B cell (primary cell): Measurements from ENCODE around the gene NOL4. TPM values are rescaled to one million over a fixed set of nuclear protein-coding genes. Genes with fewer than 3 reads are reported as not detected.

ENCODE experiments used
- ATAC-seq: fragments of 200-7000 bp; cut with Tn5 transposase; one replicate; pipeline ENCODE4 v1.10.0; 2021; ENCODE audit warnings: low read depth, mild to moderate bottlenecking, moderate number of reproducible peaks, moderate library complexity
- CTCF ChIA-PET: fragments of 350-600 bp; sonication (Branson Sonifier 250); formaldehyde crosslinking; loops from one replicate; lab custom pipeline; 2021; ENCODE audit warnings: antibody characterized with exemption, inconsistent platforms; lab: Charles Lee
- POLR2A ChIA-PET: fragments of 350-600 bp; sonication (Branson Sonifier 250); formaldehyde crosslinking; loops from one replicate; lab custom pipeline; 2021; ENCODE audit warnings: antibody characterized with exemption; lab: Charles Lee
- DNase-seq: peaks from one replicate; pipeline ENCODE4 v3.0.0; 2013
- H2AFZ ChIP-seq: 2 replicates; pipeline ENCODE4 v1.6.1; 2012; ENCODE audit warnings: mild to moderate bottlenecking, low read depth, low read length; ENCODE audit not compliant: insufficient read depth, poor library complexity, severe bottlenecking
- H3K27ac ChIP-seq, 2 donors: 1 replicate in 1 of 2; 2 replicates in 1 of 2; pipeline ENCODE4 v1.5.1; 2012 to 2013; ENCODE audit warnings: low read length in 2 of 2, mild to moderate bottlenecking in 2 of 2, moderate library complexity in 1 of 2
- H3K27me3 ChIP-seq, 4 experiments: fragments of 200-600 bp in 1 of 4; sonication (generic) in 1 of 4; replicated peaks in 1 of 4; 1 replicate in 2 of 4; 2 replicates in 2 of 4; pipeline versions ENCODE4 v1.6.1 to v1.7.0; 2013 to 2016; ENCODE audit warnings: low read length in 3 of 4, mild to moderate bottlenecking in 2 of 4, mixed read lengths in 1 of 4, moderate library complexity in 1 of 4; ENCODE audit not compliant: insufficient read depth in 4 of 4, control insufficient read depth in 3 of 4; ENCODE audit errors: control extremely low read depth in 1 of 4
- H3K36me3 ChIP-seq, 2 experiments: replicated peaks in 1 of 2; 1 replicate in 1 of 2; 2 replicates in 1 of 2; pipeline versions ENCODE4 v1.6.1 to v1.7.1; 2013; ENCODE audit warnings: low read length in 1 of 2; ENCODE audit not compliant: insufficient read depth in 2 of 2, control insufficient read depth in 1 of 2; ENCODE audit errors: control extremely low read depth in 1 of 2, extremely low read depth in 1 of 2
- H3K4me1 ChIP-seq, 2 donors: fragments of 200-600 bp in 1 of 2; sonication (generic) in 1 of 2; 1 replicate in 1 of 2; 2 replicates in 1 of 2; pipeline versions ENCODE4 v1.5.1 to v1.6.1; 2013 to 2017; ENCODE audit warnings: low read length in 2 of 2; ENCODE audit not compliant: control insufficient read depth in 2 of 2, insufficient read depth in 2 of 2
- H3K4me2 ChIP-seq: replicated peaks from 2 replicates; pipeline ENCODE3; 2012; ENCODE audit warnings: mild to moderate bottlenecking, low read depth, low read length; ENCODE audit not compliant: poor library complexity, severe bottlenecking
- H3K4me3 ChIP-seq, 5 experiments: fragments of 200-600 bp in 1 of 5; sonication (generic) in 1 of 5; 1 replicate in 3 of 5; 2 replicates in 2 of 5; pipeline versions ENCODE4 v1.5.1 to v1.7.0; 2011 to 2016; ENCODE audit warnings: low read length in 4 of 5, mild to moderate bottlenecking in 4 of 5, low read depth in 2 of 5, control low read depth in 1 of 5, moderate library complexity in 1 of 5; ENCODE audit not compliant: insufficient read depth in 1 of 5; ENCODE audit errors: control extremely low read depth in 1 of 5, extremely low read depth in 1 of 5
- H3K79me2 ChIP-seq: fragments of 200-600 bp; sonication (generic); one replicate; pipeline ENCODE4 v1.6.0; 2016; ENCODE audit warnings: low read length; ENCODE audit not compliant: control insufficient read depth, insufficient read depth
- H3K9ac ChIP-seq: fragments of 200-600 bp; sonication (generic); 2 replicates; pipeline ENCODE4 v1.6.1; 2017; ENCODE audit warnings: mild to moderate bottlenecking, low read length, moderate library complexity
- H3K9me3 ChIP-seq, 3 donors: one replicate each; pipeline versions ENCODE4 v1.6.1 to v1.7.1; 2013; ENCODE audit warnings: low read length in 2 of 3; ENCODE audit not compliant: control insufficient read depth in 2 of 3, insufficient read depth in 1 of 3; ENCODE audit errors: control extremely low read depth in 1 of 3
- H4K20me1 ChIP-seq: 2 replicates; pipeline ENCODE4 v1.6.0; 2012; ENCODE audit warnings: mild to moderate bottlenecking, low read length; ENCODE audit not compliant: insufficient read depth, control insufficient read depth, poor library complexity, severe bottlenecking
- H3K27ac Mint-ChIP-seq: one replicate; pipeline ENCODE4 v1.8.0; 2021; ENCODE audit warnings: mixed read lengths
- H3K27me3 Mint-ChIP-seq: one replicate; pipeline ENCODE4 v1.8.0; 2021; ENCODE audit warnings: mixed read lengths
- H3K4me1 Mint-ChIP-seq: one replicate; pipeline ENCODE4 v1.8.0; 2021; ENCODE audit warnings: mixed read lengths
- H3K4me3 Mint-ChIP-seq: one replicate; pipeline ENCODE4 v1.8.0; 2021; ENCODE audit warnings: mixed read lengths
- H3K9me3 Mint-ChIP-seq: one replicate; pipeline ENCODE4 v1.8.0; 2022; ENCODE audit warnings: mixed read lengths; ENCODE audit not compliant: insufficient read depth
- EZH2 ChIP-seq: IDR thresholded peaks from 2 replicates; pipeline ENCODE4 v1.6.1; 2012; ENCODE audit warnings: borderline replicate concordance, low read depth, mild to moderate bottlenecking, moderate library complexity, low read length; ENCODE audit not compliant: insufficient read depth, poor library complexity, severe bottlenecking
- WGBS: methylation state at CpG from one replicate; pipeline ENCODE4 v1.1.5; 2013; ENCODE audit warnings: missing lambda C conversion rate; ENCODE audit not compliant: insufficient coverage; 5-methylcytosine and 5-hydroxymethylcytosine counted together
- intact Hi-C: fragments of 100-400 bp; cut with micrococcal nuclease; formaldehyde crosslinking; loops from one replicate; pipeline ENCODE4 v1.10.0; 2022
- polyA plus RNA-seq: library from polyadenylated mRNA; depleted of rRNA; stranded (reverse); fragments of >200 nt; gene quantifications from 2 replicates; pipeline ENCODE4 v1.2.3, GENCODE V29; 2012
- total RNA-seq, 2 donors: library from RNA; stranded (reverse); fragments of 120-200 nt in 1 of 2; gene quantifications; 1 replicate in 1 of 2; 2 replicates in 1 of 2; pipeline versions ENCODE4 v1.2.3 to v1.2.4, GENCODE V29; 2013 to 2022
- TF ChIP-seq, protein P1 (sequence below): fragments of 200-600 bp; IDR thresholded peaks from one replicate; pipeline ENCODE4 v1.8.0; 2022; ENCODE audit warnings: antibody characterized with exemption, mild to moderate bottlenecking

The NOL4 gene
- total and polyA plus RNA-seq, 2 donors (not counting 1 experiment from before 2014, with no cell fraction given), result not detected

DNA sequence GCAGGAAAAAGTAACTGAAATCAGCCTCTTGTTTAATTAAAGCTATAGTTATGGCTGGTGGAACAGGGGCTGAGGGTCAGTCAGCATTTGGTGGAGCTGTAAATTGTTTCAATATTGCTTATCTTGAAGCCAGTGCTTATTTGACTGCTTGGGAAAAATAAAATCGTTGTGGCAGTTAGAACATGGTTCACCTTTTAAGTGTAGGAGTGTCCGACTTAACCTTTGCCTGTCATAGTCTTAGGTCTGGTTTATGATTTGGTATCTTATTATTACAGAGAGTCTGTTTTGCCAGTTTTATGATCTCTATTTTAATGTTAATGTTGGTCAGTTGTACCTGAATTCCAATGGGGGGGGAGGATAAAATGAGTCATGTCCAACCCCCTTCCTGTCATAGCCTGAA, 27.2 kb upstream of the NOL4 start:
- DNase-seq (no peak), ATAC-seq (no peak)
- Histone ChIP-seq H3K27ac (no peak overlapping the region), H2AFZ (no peak overlapping the region), H3K27me3 (no peaks in the 10 kb centered on the region), H3K4me2 (no peak overlapping the region), H3K4me1 (no peaks in the 10 kb centered on the region), H4K20me1 (no peaks in the 10 kb centered on the region), H3K9me3 (peaks cover 0 to 6% (median 3%) of the 10 kb centered on the region in 3 donors), H3K9ac (no peak overlapping the region), H3K36me3 (no peaks in the 10 kb centered on the region), H3K79me2 (no peaks in the 10 kb centered on the region), H3K4me3 (no peak overlapping the region)
- H3K9me3 Mint-ChIP-seq, result peaks cover 7% of the 10 kb centered on the region
- CTCF ChIA-PET, result no interaction called here
- TF ChIP-seq, protein P1, sequence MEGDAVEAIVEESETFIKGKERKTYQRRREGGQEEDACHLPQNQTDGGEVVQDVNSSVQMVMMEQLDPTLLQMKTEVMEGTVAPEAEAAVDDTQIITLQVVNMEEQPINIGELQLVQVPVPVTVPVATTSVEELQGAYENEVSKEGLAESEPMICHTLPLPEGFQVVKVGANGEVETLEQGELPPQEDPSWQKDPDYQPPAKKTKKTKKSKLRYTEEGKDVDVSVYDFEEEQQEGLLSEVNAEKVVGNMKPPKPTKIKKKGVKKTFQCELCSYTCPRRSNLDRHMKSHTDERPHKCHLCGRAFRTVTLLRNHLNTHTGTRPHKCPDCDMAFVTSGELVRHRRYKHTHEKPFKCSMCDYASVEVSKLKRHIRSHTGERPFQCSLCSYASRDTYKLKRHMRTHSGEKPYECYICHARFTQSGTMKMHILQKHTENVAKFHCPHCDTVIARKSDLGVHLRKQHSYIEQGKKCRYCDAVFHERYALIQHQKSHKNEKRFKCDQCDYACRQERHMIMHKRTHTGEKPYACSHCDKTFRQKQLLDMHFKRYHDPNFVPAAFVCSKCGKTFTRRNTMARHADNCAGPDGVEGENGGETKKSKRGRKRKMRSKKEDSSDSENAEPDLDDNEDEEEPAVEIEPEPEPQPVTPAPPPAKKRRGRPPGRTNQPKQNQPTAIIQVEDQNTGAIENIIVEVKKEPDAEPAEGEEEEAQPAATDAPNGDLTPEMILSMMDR, result no peak
- TF ChIP-seq EZH2, result no peak
- 85% methylated on average over 2 of the region's 2 CpGs for whole genome bisulfite sequencing
- no peak overlapping the region for H3K4me3 Mint-ChIP-seq
- POLR2A ChIA-PET, result no interaction called here
- intact Hi-C loops, result no loop called here
- H3K4me1 Mint-ChIP-seq, result no peaks in the 10 kb centered on the region
- H3K27me3 Mint-ChIP-seq, result no peaks in the 10 kb centered on the region
- no peak overlapping the region for H3K27ac Mint-ChIP-seq

DNA sequence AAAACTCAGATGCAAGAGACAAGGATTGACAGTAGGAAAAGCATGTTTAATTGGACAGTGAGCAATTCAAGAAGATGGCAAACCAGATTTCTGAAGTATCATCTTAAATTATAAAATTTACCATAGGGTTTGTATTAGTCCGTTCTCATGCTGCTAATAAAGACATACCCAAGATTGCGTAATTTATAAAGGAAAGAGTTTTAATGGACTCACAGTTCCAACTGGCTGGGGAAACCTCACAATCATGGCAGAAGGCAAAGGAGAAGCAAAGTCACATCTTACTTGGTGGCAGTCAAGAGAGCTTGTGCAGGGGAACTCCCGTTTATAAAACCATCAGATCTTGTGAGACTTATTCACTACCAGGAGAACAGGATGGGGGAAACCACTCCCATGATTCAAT, 24.0 kb upstream of the NOL4 start:
- Histone ChIP-seq H3K9ac (no peak overlapping the region), H3K9me3 (peaks cover 0 to 6% (median 3%) of the 10 kb centered on the region in 3 donors), H3K79me2 (no peaks in the 10 kb centered on the region), H3K4me2 (no peak overlapping the region), H3K27me3 (no peaks in the 10 kb centered on the region), H3K4me3 (no peak overlapping the region), H3K4me1 (no peaks in the 10 kb centered on the region), H3K27ac (no peak overlapping the region), H4K20me1 (no peaks in the 10 kb centered on the region), H2AFZ (no peak overlapping the region), H3K36me3 (no peaks in the 10 kb centered on the region)
- WGBS, result 80% methylated on average over 1 of the region's 3 CpGs
- no peaks in the 10 kb centered on the region for H3K27me3 Mint-ChIP-seq
- no peak overlapping the region for H3K27ac Mint-ChIP-seq
- ATAC-seq (no peak), DNase-seq (no peak)
- H3K4me3 Mint-ChIP-seq, result no peak overlapping the region
- TF ChIP-seq, protein P1, result no peak
- no peak for TF ChIP-seq EZH2
- POLR2A ChIA-PET, result no interaction called here
- CTCF ChIA-PET, result no interaction called here
- peaks cover 4% of the 10 kb centered on the region for H3K9me3 Mint-ChIP-seq
- H3K4me1 Mint-ChIP-seq, result no peaks in the 10 kb centered on the region
- intact Hi-C loops, result no loop called here
